ENCODE results near the gene PLA2G6. TPM values are rescaled to one million over a fixed set of nuclear protein-coding genes. Genes with fewer than 3 reads are reported as not detected.

The PLA2G6 gene
- total RNA-seq, 2 experiments from 2014 or later, result 52.4 to 53.6 TPM

DNA sequence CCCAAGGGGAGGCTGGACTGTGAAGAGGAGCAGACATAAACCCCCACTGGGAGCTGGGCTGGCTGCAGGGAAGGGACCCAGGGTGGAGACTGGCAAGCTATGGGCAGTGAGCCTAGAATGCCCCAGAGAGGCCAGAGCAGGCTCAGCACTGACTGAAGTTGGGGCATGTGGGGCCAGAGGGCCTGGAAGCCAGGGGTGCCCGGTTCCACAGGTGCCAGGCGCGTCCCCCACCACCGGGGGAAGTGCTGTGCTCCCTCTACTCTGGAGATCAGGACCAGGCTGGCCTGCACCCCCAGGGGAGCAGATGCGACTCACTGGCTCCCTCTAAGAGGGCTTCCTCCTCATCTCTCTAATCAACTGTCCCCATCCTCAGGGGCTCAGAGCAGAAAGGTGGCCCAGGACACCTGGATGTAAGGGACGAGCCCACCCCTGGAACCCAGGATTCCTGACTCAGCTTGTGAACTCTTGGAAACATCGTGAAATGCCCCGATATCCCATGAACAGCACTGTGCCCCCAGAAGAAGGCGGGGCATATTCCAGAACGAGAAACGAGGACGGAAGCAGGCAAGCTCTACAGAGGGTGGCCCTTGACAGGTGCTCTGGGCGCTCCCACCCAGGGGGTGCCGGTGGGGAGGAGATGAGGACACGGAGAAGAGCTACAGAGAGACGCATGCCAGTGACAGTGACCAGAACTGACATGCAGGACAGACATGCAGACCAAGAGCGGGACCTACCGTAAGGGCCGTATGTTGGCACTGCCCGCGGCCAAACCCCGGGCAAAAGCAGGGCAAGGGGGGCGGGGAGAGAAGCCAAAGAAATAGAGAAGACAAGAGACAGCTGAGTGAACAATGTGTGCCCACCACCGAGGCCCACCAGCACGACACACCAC lies 40.5 kb upstream of the PLA2G6 start:
- H3K4me1 Mint-ChIP-seq (ENCODE audit: low read depth), result peaks cover 19% of the 10 kb centered on the region
- no peaks in the 10 kb centered on the region for H3K9me3 Mint-ChIP-seq
- H3K27ac Mint-ChIP-seq, result no peak overlapping the region
- ATAC-seq (no peak), DNase-seq (no peak)
- TF ChIP-seq, protein P1, sequence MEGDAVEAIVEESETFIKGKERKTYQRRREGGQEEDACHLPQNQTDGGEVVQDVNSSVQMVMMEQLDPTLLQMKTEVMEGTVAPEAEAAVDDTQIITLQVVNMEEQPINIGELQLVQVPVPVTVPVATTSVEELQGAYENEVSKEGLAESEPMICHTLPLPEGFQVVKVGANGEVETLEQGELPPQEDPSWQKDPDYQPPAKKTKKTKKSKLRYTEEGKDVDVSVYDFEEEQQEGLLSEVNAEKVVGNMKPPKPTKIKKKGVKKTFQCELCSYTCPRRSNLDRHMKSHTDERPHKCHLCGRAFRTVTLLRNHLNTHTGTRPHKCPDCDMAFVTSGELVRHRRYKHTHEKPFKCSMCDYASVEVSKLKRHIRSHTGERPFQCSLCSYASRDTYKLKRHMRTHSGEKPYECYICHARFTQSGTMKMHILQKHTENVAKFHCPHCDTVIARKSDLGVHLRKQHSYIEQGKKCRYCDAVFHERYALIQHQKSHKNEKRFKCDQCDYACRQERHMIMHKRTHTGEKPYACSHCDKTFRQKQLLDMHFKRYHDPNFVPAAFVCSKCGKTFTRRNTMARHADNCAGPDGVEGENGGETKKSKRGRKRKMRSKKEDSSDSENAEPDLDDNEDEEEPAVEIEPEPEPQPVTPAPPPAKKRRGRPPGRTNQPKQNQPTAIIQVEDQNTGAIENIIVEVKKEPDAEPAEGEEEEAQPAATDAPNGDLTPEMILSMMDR (IDR thresholded peaks at IDR 0.05), result no peak
- ChIA-PET CTCF (no interaction called here), POLR2A (interaction anchor here (1.3 to 1.7 kb wide), 2 partner anchors 12 to 107 kb away, joined by 3 read pairs; no protein-coding TSS in a partner anchor)
- H3K36me3 Mint-ChIP-seq (ENCODE audit: low read depth), result no peaks in the 10 kb centered on the region
- intact Hi-C loops (cut with micrococcal nuclease), result no loop called here
- no peaks in the 10 kb centered on the region for H3K27me3 Mint-ChIP-seq
- H3K4me3 Mint-ChIP-seq, result no peak overlapping the region

DNA sequence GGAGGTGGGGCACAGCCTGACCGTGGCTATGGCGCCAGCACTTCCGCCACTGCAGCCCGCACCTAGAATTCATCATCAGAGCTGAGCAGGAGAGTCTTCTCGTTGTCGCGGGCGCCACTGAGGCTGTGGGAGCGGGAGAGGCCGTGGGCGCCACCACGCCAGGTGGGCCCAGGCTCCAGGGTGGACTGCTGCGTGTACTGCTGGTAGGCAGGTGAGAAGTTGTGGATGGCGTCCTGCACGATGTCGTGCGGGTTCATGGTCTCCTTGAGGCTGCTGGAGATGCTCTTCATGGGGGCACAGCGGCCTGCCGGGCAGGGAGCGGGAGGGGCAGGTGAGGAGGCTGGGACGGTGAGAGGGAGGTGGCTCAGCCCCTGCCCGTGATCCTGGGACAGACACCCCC lies 39.8 kb upstream of the PLA2G6 start:
- no peaks in the 10 kb centered on the region for H3K27me3 Mint-ChIP-seq
- H3K27ac Mint-ChIP-seq, result no peak overlapping the region
- H3K4me1 Mint-ChIP-seq (ENCODE audit: low read depth), result peaks cover 19% of the 10 kb centered on the region
- CTCF ChIA-PET, result no interaction called here
- DNase-seq (no peak), ATAC-seq (no peak)
- H3K9me3 Mint-ChIP-seq, result no peaks in the 10 kb centered on the region
- TF ChIP-seq, protein P1 (IDR thresholded peaks at IDR 0.05), result no peak
- peaks cover under 1% of the 10 kb centered on the region for H3K36me3 Mint-ChIP-seq (ENCODE audit: low read depth)
- H3K4me3 Mint-ChIP-seq, result no peak overlapping the region
- intact Hi-C loops (cut with micrococcal nuclease), result no loop called here
- POLR2A ChIA-PET, result interaction anchor here (1.3 kb wide), 1 partner anchor 11 kb away, joined by 3 read pairs; no protein-coding TSS in a partner anchor

DNA sequence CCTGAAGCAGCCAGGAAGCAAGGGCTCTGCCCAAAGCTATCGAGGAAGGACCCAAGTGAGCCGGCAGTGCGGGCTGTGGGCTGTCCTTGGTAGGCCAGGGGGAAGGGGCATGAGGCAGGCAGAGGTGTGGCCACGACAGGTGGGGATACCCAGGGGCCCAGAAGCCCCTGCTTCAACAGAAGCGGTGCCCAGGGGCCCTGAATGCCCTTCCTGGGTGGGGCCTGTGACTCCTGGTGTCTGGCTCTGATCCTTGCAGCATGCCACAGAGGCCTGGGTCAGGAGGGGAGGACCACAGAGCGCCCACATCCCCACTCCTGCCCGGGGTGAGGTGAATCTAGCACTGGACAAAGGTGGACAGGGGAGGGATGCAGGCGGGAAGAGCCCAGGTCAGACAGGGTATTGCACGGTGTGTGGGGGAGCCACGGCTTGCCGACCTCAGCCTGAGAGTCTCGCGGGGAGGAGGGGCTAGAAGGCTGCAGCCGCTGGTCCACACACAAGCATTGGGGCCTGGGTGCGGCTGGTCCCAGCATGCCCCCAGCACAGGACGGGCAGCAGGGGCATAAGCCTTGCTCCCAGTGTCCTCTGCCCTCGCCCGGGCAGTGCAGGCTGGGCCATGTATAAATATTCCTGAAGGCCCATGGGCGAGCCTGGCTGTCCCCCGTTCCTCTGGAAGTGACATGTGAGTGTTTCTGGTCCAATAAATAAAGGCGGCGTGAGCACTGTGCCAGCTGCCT lies 39.2 kb upstream of the PLA2G6 start:
- Mint-ChIP-seq H3K27ac (no peak overlapping the region), H3K9me3 (no peaks in the 10 kb centered on the region), H3K27me3 (no peaks in the 10 kb centered on the region), H3K36me3 (ENCODE audit: low read depth) (peaks cover 2% of the 10 kb centered on the region), H3K4me3 (no peak overlapping the region), H3K4me1 (ENCODE audit: low read depth) (peaks cover 19% of the 10 kb centered on the region)
- ChIA-PET POLR2A (interaction anchor here (1.3 kb wide), 1 partner anchor 11 kb away, joined by 3 read pairs; no protein-coding TSS in a partner anchor), CTCF (no interaction called here)
- TF ChIP-seq, protein P1 (IDR thresholded peaks at IDR 0.05), result no peak
- intact Hi-C loops (cut with micrococcal nuclease), result no loop called here
- ATAC-seq, result no peak
- no peak for DNase-seq

DNA sequence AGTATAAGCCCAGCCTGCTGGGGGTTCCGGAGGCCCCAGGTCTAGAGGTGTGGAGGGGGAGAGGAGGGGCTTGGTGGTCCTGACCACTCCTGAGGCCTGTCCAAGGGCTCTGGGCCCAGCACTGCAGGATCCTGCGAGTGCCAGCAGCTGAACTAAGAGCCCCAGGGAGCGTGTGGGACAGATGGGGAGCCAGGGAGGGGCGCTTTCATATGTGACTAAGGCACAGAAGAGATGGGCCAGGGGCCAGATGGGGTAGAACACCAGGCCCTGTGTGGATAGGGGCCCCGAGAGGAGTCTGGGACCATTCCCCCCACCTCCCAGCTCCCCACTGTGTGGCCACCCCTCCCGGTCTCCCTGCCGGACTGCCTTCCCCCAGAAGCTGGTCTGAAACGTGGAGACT lies 38.5 kb upstream of the PLA2G6 start:
- H3K4me3 Mint-ChIP-seq, result no peak overlapping the region
- POLR2A ChIA-PET, result no interaction called here

More for the DNA sequence above, 38.5 kb upstream of the PLA2G6 start:
- peaks cover 19% of the 10 kb centered on the region for H3K4me1 Mint-ChIP-seq (ENCODE audit: low read depth)
- CTCF ChIA-PET, result interaction anchor here (1.1 kb wide), 1 partner anchor 18 kb away, joined by 3 read pairs; the partner anchor contains the start of gene MAFF
- H3K27ac Mint-ChIP-seq, result peak overlapping the region; percentile 55
- intact Hi-C loops (cut with micrococcal nuclease), result no loop called here
- ATAC-seq (no peak), DNase-seq (no peak)
- H3K36me3 Mint-ChIP-seq (ENCODE audit: low read depth), result peaks cover 6% of the 10 kb centered on the region
- no peaks in the 10 kb centered on the region for H3K9me3 Mint-ChIP-seq
- TF ChIP-seq, protein P1 (IDR thresholded peaks at IDR 0.05), result no peak
- no peaks in the 10 kb centered on the region for H3K27me3 Mint-ChIP-seq

All from activated CD8-positive, alpha-beta T cell treated with anti-CD3 and anti-CD28 coated beads for 36 hours (primary cell).